ENCODE measurements around the gene ZNF646.
A peak's percentile ranks its signal among the peaks of the same experiment; 100 is the strongest.

ZNF646 gene

GRCh38 chr16:31108035-31108793 is 34.0 kb downstream of the ZNF646 start, which contains the start of gene BCKDK:
Gene BCKDK, plus strand, starts transcription at chr16:31108386. Its CDS starts 838 bp downstream, at chr16:31109224.
- peak; percentile 47 for DNase-seq (ENCODE audit: low read depth)

GRCh38 chr16:31108794-31109558 is 34.8 kb downstream of the ZNF646 start:
- DNase-seq (ENCODE audit: low read depth) = no peak

- no peak for DNase-seq (ENCODE audit: low read depth)
Observed at GRCh38 chr16:31109622-31110021, 35.4 kb downstream of the ZNF646 start.

GRCh38 chr16:31110106-31111034 is 36.1 kb downstream of the ZNF646 start:
- DNase-seq (ENCODE audit: low read depth) = no peak

- DNase-seq (ENCODE audit: low read depth) = no peak
Observed at GRCh38 chr16:31111881-31112466, 37.8 kb downstream of the ZNF646 start.

- no peak for DNase-seq (ENCODE audit: low read depth)
Observed at GRCh38 chr16:31112711-31113110, 38.5 kb downstream of the ZNF646 start.

- no peak for DNase-seq (ENCODE audit: low read depth)
Observed at GRCh38 chr16:31113121-31114120, 39.2 kb downstream of the ZNF646 start.

GRCh38 chr16:31114468-31114867 is 40.2 kb downstream of the ZNF646 start:
- DNase-seq (ENCODE audit: low read depth) = no peak

GRCh38 chr16:31117384-31118222 is 43.4 kb downstream of the ZNF646 start, which contains the start of gene KAT8:
Gene KAT8, plus strand, starts transcription at chr16:31117664. Its CDS starts 18 bp downstream, at chr16:31117682.
- DNase-seq (ENCODE audit: low read depth) = peak; percentile 92

GRCh38 chr16:31118223-31119155 is 44.3 kb downstream of the ZNF646 start:
- no peak for DNase-seq (ENCODE audit: low read depth)

- no peak for DNase-seq (ENCODE audit: low read depth)
Observed at GRCh38 chr16:31120129-31120528, 45.9 kb downstream of the ZNF646 start.

GRCh38 chr16:31125844-31126243 is 51.6 kb downstream of the ZNF646 start:
- no peak for DNase-seq (ENCODE audit: low read depth)

- DNase-seq (ENCODE audit: low read depth) = no peak
Observed at GRCh38 chr16:31127182-31127581, 53.0 kb downstream of the ZNF646 start.

- DNase-seq (ENCODE audit: low read depth) = no peak
Observed at GRCh38 chr16:31128711-31129567, 54.7 kb downstream of the ZNF646 start.

- DNase-seq (ENCODE audit: low read depth) = no peak
Observed at GRCh38 chr16:31129568-31130335, 55.5 kb downstream of the ZNF646 start.

- no peak for DNase-seq (ENCODE audit: low read depth)
Observed at GRCh38 chr16:31130336-31130891, 56.2 kb downstream of the ZNF646 start.

Data from activated T-helper 1 cell treated with Interleukin-2 at 50 U/mL for 16 hours (primary cell).